SK-N-SH (cell line): ENCODE data around the gene COQ5. TPM values are rescaled to one million over a fixed set of nuclear protein-coding genes. Genes with fewer than 3 reads are reported as not detected.

Experiments used
- CHD2 ChIP-seq: fragments of 150-350 bp; IDR thresholded peaks from 2 replicates; pipeline ENCODE4 v1.6.1; 2018; ENCODE audit warnings: low read length; ENCODE audit not compliant: partially characterized antibody
- ELF1 ChIP-seq: IDR thresholded peaks from 2 replicates; pipeline ENCODE4 v1.4.0; 2012
- EZH2phosphoT487 ChIP-seq: fragments of 200-600 bp; sonication (generic); IDR thresholded peaks from 2 replicates; pipeline ENCODE4 v1.6.1; 2017; ENCODE audit warnings: low read depth, mixed run types, mild to moderate bottlenecking, antibody characterized with exemption, moderate library complexity, borderline replicate concordance
- FOSL2 ChIP-seq: IDR thresholded peaks from 2 replicates; pipeline ENCODE4 v1.4.0; 2012; ENCODE audit warnings: low read depth, mild to moderate bottlenecking, moderate library complexity, borderline replicate concordance
- FOXJ3 ChIP-seq: sonication (generic); formaldehyde crosslinking; IDR thresholded peaks from 2 replicates; pipeline ENCODE4 v1.5.1; 2020; ENCODE audit warnings: mild to moderate bottlenecking, missing genetic modification reagents
- GABPA ChIP-seq: IDR thresholded peaks from 2 replicates; pipeline ENCODE4 v1.4.0; 2012; ENCODE audit warnings: low read depth, mild to moderate bottlenecking
- GATA2 ChIP-seq: sonication (generic); formaldehyde crosslinking; IDR thresholded peaks from 2 replicates; pipeline ENCODE4 v1.5.0; 2020; ENCODE audit warnings: mild to moderate bottlenecking, missing genetic modification reagents
- JUND ChIP-seq: IDR thresholded peaks from 2 replicates; pipeline ENCODE4 v1.4.0; 2012
- NFIC ChIP-seq: IDR thresholded peaks from 2 replicates; pipeline ENCODE4 v1.4.0; 2012; ENCODE audit warnings: borderline replicate concordance
- RAD21 ChIP-seq: IDR thresholded peaks from 2 replicates; pipeline ENCODE4 v1.6.1; 2012; ENCODE audit warnings: mild to moderate bottlenecking, low read length
- RCOR1 ChIP-seq: fragments of 150-350 bp; IDR thresholded peaks from 2 replicates; pipeline ENCODE4 v1.6.1; 2017; ENCODE audit warnings: antibody characterized with exemption, low read length
- RXRA ChIP-seq: IDR thresholded peaks from 2 replicates; pipeline ENCODE4 v1.4.0; 2012; ENCODE audit warnings: low read depth, mild to moderate bottlenecking, borderline replicate concordance
- SMC3 ChIP-seq: IDR thresholded peaks from 2 replicates; pipeline ENCODE4 v1.6.1; 2012; ENCODE audit warnings: low read depth, low read length, improper control_type of control experiment
- YY1 ChIP-seq: IDR thresholded peaks from 2 replicates; pipeline ENCODE4 v1.4.0; 2012; ENCODE audit warnings: low read depth, mild to moderate bottlenecking
- polyA plus RNA-seq, 3 experiments: library from polyadenylated mRNA; depleted of rRNA; stranded (reverse); fragments of >200 nt; gene quantifications; 2 replicates each; pipeline ENCODE4 v1.2.3, GENCODE V29; 2012
- TF ChIP-seq, protein P1 (sequence below): fragments of 200-600 bp; sonication (generic); IDR thresholded peaks from 2 replicates; pipeline ENCODE4 v1.6.1; 2017; ENCODE audit warnings: antibody characterized with exemption, mild to moderate bottlenecking, moderate library complexity
- TF ChIP-seq, protein P2 (sequence below): fragments of 150-350 bp; IDR thresholded peaks from 2 replicates; pipeline ENCODE4 v1.6.1; 2016; ENCODE audit warnings: mild to moderate bottlenecking, low read depth, low read length
- TF ChIP-seq, protein P3 (sequence below): IDR thresholded peaks from 2 replicates; pipeline ENCODE4 v1.4.0; 2012; ENCODE audit warnings: low read depth, borderline replicate concordance
- TF ChIP-seq, protein P4 (sequence below): IDR thresholded peaks from 2 replicates; pipeline ENCODE4; 2012
- TF ChIP-seq, protein P5 (sequence below): IDR thresholded peaks from 2 replicates; pipeline ENCODE4 v1.4.0; 2012; ENCODE audit warnings: low read depth, borderline replicate concordance

The COQ5 gene
- polyA plus RNA-seq, 1 of the 3 experiments (the other 2 are of a cell fraction): 28.0 TPM

DNA sequence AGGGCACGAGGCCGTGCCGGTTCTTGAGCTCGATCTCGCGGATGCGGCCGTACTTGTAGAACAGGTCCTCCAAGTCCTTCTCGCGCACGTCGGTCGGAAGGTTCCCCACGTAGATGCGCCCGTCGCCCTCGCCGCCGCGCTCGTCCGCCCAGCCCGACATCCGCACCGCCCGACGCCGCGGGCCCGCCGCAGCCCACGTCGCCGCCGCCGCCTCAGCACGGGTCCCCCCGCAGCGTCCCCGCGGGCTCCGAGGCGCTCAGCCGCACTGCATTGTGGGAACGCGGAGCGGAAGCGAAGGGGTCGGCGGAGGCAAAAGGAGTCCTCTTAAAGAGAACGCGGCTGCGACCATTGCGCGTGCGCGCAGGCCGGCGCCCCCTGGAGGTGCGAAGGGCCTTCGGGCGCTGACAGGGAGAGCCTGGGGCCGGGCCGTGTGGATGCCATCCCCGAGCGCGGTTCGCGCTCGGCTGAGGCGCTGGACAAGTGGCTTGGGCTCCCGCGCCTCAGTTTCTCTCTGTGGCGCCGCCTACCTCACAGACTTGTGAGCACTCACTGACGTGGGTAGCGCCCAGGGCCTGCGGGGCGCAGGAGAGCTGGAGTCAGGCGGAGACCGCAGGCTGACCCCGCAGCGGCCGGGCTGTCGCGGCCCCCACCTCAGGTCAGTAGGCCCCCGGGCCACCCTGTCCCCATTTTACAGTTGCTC, 59.4 kb downstream of the COQ5 start, which contains the start of gene SRSF9 (continued):
- TF ChIP-seq, protein P1, sequence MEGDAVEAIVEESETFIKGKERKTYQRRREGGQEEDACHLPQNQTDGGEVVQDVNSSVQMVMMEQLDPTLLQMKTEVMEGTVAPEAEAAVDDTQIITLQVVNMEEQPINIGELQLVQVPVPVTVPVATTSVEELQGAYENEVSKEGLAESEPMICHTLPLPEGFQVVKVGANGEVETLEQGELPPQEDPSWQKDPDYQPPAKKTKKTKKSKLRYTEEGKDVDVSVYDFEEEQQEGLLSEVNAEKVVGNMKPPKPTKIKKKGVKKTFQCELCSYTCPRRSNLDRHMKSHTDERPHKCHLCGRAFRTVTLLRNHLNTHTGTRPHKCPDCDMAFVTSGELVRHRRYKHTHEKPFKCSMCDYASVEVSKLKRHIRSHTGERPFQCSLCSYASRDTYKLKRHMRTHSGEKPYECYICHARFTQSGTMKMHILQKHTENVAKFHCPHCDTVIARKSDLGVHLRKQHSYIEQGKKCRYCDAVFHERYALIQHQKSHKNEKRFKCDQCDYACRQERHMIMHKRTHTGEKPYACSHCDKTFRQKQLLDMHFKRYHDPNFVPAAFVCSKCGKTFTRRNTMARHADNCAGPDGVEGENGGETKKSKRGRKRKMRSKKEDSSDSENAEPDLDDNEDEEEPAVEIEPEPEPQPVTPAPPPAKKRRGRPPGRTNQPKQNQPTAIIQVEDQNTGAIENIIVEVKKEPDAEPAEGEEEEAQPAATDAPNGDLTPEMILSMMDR: peak; percentile 81
- TF ChIP-seq CHD2 (no peak), GATA2 (CRISPR knock-in tag) (no peak), SMC3 (peak; percentile 29; the same call in 1 of the 2 replicates), JUND (no peak), GABPA (peak; percentile 68), RCOR1 (no peak), NFIC (no peak), FOXJ3 (no peak), YY1 (no peak), RAD21 (no peak), FOSL2 (no peak), ELF1 (peak; percentile 74; the same call in 1 of the 2 replicates), EZH2phosphoT487 (no peak), RXRA (no peak)
- TF ChIP-seq, protein P2, sequence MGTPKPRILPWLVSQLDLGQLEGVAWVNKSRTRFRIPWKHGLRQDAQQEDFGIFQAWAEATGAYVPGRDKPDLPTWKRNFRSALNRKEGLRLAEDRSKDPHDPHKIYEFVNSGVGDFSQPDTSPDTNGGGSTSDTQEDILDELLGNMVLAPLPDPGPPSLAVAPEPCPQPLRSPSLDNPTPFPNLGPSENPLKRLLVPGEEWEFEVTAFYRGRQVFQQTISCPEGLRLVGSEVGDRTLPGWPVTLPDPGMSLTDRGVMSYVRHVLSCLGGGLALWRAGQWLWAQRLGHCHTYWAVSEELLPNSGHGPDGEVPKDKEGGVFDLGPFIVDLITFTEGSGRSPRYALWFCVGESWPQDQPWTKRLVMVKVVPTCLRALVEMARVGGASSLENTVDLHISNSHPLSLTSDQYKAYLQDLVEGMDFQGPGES: no peak
- TF ChIP-seq, protein P3, sequence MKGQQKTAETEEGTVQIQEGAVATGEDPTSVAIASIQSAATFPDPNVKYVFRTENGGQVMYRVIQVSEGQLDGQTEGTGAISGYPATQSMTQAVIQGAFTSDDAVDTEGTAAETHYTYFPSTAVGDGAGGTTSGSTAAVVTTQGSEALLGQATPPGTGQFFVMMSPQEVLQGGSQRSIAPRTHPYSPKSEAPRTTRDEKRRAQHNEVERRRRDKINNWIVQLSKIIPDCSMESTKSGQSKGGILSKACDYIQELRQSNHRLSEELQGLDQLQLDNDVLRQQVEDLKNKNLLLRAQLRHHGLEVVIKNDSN: no peak
- TF ChIP-seq, protein P4, sequence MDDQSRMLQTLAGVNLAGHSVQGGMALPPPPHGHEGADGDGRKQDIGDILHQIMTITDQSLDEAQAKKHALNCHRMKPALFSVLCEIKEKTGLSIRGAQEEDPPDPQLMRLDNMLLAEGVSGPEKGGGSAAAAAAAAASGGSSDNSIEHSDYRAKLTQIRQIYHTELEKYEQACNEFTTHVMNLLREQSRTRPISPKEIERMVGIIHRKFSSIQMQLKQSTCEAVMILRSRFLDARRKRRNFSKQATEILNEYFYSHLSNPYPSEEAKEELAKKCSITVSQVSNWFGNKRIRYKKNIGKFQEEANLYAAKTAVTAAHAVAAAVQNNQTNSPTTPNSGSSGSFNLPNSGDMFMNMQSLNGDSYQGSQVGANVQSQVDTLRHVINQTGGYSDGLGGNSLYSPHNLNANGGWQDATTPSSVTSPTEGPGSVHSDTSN: peak; percentile 34
- TF ChIP-seq, protein P5, sequence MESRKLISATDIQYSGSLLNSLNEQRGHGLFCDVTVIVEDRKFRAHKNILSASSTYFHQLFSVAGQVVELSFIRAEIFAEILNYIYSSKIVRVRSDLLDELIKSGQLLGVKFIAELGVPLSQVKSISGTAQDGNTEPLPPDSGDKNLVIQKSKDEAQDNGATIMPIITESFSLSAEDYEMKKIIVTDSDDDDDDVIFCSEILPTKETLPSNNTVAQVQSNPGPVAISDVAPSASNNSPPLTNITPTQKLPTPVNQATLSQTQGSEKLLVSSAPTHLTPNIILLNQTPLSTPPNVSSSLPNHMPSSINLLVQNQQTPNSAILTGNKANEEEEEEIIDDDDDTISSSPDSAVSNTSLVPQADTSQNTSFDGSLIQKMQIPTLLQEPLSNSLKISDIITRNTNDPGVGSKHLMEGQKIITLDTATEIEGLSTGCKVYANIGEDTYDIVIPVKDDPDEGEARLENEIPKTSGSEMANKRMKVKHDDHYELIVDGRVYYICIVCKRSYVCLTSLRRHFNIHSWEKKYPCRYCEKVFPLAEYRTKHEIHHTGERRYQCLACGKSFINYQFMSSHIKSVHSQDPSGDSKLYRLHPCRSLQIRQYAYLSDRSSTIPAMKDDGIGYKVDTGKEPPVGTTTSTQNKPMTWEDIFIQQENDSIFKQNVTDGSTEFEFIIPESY: no peak
